Activated B cell treated with CpG ODN at 0.5 μM for 24 hours (primary cell): ENCODE data around the gene RTTN. TPM values are rescaled to one million over a fixed set of nuclear protein-coding genes. Genes with fewer than 3 reads are reported as not detected.

ENCODE experiments used
- ATAC-seq: fragments of 200-7000 bp; cut with Tn5 transposase; one replicate; pipeline ENCODE4 v1.10.0; 2021; ENCODE audit warnings: low read depth, mild to moderate bottlenecking, moderate library complexity
- CTCF ChIA-PET: fragments of 350-600 bp; sonication (Branson Sonifier 250); formaldehyde crosslinking; loops from one replicate; lab custom pipeline; 2021; ENCODE audit warnings: antibody characterized with exemption; lab: Charles Lee
- POLR2A ChIA-PET: fragments of 350-600 bp; sonication (Branson Sonifier 250); formaldehyde crosslinking; loops from one replicate; lab custom pipeline; 2021; ENCODE audit warnings: antibody characterized with exemption; lab: Charles Lee
- DNase-seq: peaks from one replicate; pipeline ENCODE4 v3.0.0; 2022
- H3K27ac Mint-ChIP-seq: one replicate; pipeline ENCODE4 v1.8.0; 2020; ENCODE audit warnings: mixed read lengths
- H3K27me3 Mint-ChIP-seq: one replicate; pipeline ENCODE4 v1.8.0; 2021; ENCODE audit warnings: mixed read lengths
- H3K36me3 Mint-ChIP-seq: one replicate; pipeline ENCODE4 v1.8.0; 2021; ENCODE audit warnings: low read depth, mixed read lengths
- H3K4me1 Mint-ChIP-seq: one replicate; pipeline ENCODE4 v1.8.0; 2021; ENCODE audit warnings: mixed read lengths
- H3K4me3 Mint-ChIP-seq: one replicate; pipeline ENCODE4 v1.8.0; 2020; ENCODE audit warnings: mild to moderate bottlenecking, mixed read lengths
- H3K9me3 Mint-ChIP-seq: one replicate; pipeline ENCODE4 v1.8.0; 2020; ENCODE audit warnings: mixed read lengths
- CTCF ChIP-seq: fragments of 200-600 bp; IDR thresholded peaks from one replicate; pipeline ENCODE4 v1.8.0; 2022; ENCODE audit warnings: antibody characterized with exemption, mild to moderate bottlenecking
- intact Hi-C: fragments of 100-400 bp; cut with micrococcal nuclease; formaldehyde crosslinking; loops from one replicate; pipeline ENCODE4 v1.15.1; 2024
- total RNA-seq: library from RNA; stranded (reverse); gene quantifications from 2 replicates; pipeline ENCODE4 v1.2.3, GENCODE V29; 2022

The RTTN gene
- total RNA-seq, 1 donor from 2014 or later = 25.9 TPM

GRCh38 chr18:70031221-70031620 lies 174.3 kb downstream of the RTTN start:
- no peak overlapping the region for H3K27ac Mint-ChIP-seq
- no peak for TF ChIP-seq CTCF
- H3K27me3 Mint-ChIP-seq = no peaks in the 10 kb centered on the region

GRCh38 chr18:70030728-70031127 lies 174.8 kb downstream of the RTTN start:
- intact Hi-C loops = no loop called here
- no peak for TF ChIP-seq CTCF
- ChIA-PET POLR2A (no interaction called here), CTCF (no interaction called here)
- DNase-seq = no peak
- no peak overlapping the region for H3K4me3 Mint-ChIP-seq
- no peak for ATAC-seq
- H3K27ac Mint-ChIP-seq = no peak overlapping the region
- no peaks in the 10 kb centered on the region for H3K27me3 Mint-ChIP-seq
- H3K36me3 Mint-ChIP-seq = peaks cover 43% of the 10 kb centered on the region
- H3K9me3 Mint-ChIP-seq = no peaks in the 10 kb centered on the region
- H3K4me1 Mint-ChIP-seq = peaks cover 6% of the 10 kb centered on the region

More at GRCh38 chr18:70031221-70031620, 174.3 kb downstream of the RTTN start:
- DNase-seq = no peak
- ChIA-PET POLR2A (no interaction called here), CTCF (no interaction called here)
- ATAC-seq = no peak
- intact Hi-C loops = no loop called here
- Mint-ChIP-seq H3K4me1 (peaks cover 7% of the 10 kb centered on the region), H3K36me3 (peaks cover 39% of the 10 kb centered on the region), H3K4me3 (no peak overlapping the region), H3K9me3 (no peaks in the 10 kb centered on the region)

GRCh38 chr18:70029163-70029562 lies 176.3 kb downstream of the RTTN start:
- no peak for TF ChIP-seq CTCF
- Mint-ChIP-seq H3K9me3 (no peaks in the 10 kb centered on the region), H3K27me3 (no peaks in the 10 kb centered on the region), H3K4me3 (no peak overlapping the region), H3K27ac (no peak overlapping the region), H3K4me1 (peaks cover 6% of the 10 kb centered on the region), H3K36me3 (peaks cover 50% of the 10 kb centered on the region)
- no peak for DNase-seq
- POLR2A ChIA-PET = no interaction called here
- no peak for ATAC-seq
- intact Hi-C loops = no loop called here
- CTCF ChIA-PET = no interaction called here

- H3K9me3 Mint-ChIP-seq = no peaks in the 10 kb centered on the region
- ATAC-seq (no peak), DNase-seq (no peak)
- H3K27ac Mint-ChIP-seq = no peak overlapping the region
- peaks cover 6% of the 10 kb centered on the region for H3K4me1 Mint-ChIP-seq
- H3K36me3 Mint-ChIP-seq = peaks cover 50% of the 10 kb centered on the region
- intact Hi-C loops = no loop called here
- CTCF ChIA-PET = no interaction called here
- H3K4me3 Mint-ChIP-seq = no peak overlapping the region
- TF ChIP-seq CTCF = no peak
- no peaks in the 10 kb centered on the region for H3K27me3 Mint-ChIP-seq
- POLR2A ChIA-PET = no interaction called here
These were observed 176.8 kb downstream of the RTTN start for GRCh38 chr18:70028734-70029133.

GRCh38 chr18:70028084-70028483 lies 177.4 kb downstream of the RTTN start:
- Mint-ChIP-seq H3K9me3 (no peaks in the 10 kb centered on the region), H3K27ac (no peak overlapping the region), H3K27me3 (no peaks in the 10 kb centered on the region), H3K4me1 (peaks cover 6% of the 10 kb centered on the region), H3K36me3 (peaks cover 55% of the 10 kb centered on the region), H3K4me3 (no peak overlapping the region)
- CTCF ChIA-PET = no interaction called here
- POLR2A ChIA-PET = no interaction called here
- intact Hi-C loops = no loop called here
- no peak for DNase-seq
- ATAC-seq = no peak
- TF ChIP-seq CTCF = no peak
